Body of pancreas (tissue), 4 donors: ENCODE measurements around the gene OLFML2A.

Experiments used
- CTCF ChIP-seq, 7 experiments: fragments of 450-650 bp in 4 of 7; fragments of 200-600 bp in 3 of 7; sonication (generic) in 3 of 7; IDR thresholded peaks; one replicate each; pipeline ENCODE4 v1.5.1; 2016 to 2019; ENCODE audit warnings: antibody characterized with exemption in 7 of 7
- POLR2A ChIP-seq, 3 donors: fragments of 450-650 bp; IDR thresholded peaks; one replicate each; pipeline ENCODE4 v1.6.1; 2016; ENCODE audit warnings: antibody characterized with exemption in 3 of 3, mild to moderate bottlenecking in 2 of 3

- no peak for TF ChIP-seq CTCF (IDR thresholded peaks at IDR 0.05)
- no peak for TF ChIP-seq POLR2A (IDR thresholded peaks at IDR 0.05)
These were observed 7.6 kb downstream of the OLFML2A start for GRCh38 chr9:124784509-124784908.
